SU-DHL-6 (cell line): ENCODE results near the gene TRIM61.

Source experiments
- EZH2phosphoT487 ChIP-seq: fragments of 200-600 bp; sonication (generic), shearing (Covaris generic); conservative IDR thresholded peaks from 2 replicates; pipeline ENCODE4 v1.6.1; 2018; ENCODE audit warnings: mild to moderate bottlenecking, antibody characterized with exemption, low read length, moderate library complexity, mixed read lengths
- TF ChIP-seq, protein P1 (sequence below): fragments of 200-600 bp; sonication (generic); IDR thresholded peaks from one replicate; pipeline ENCODE4 v1.5.1; 2017; ENCODE audit warnings: antibody characterized with exemption, mild to moderate bottlenecking, low read length, moderate library complexity; ENCODE audit not compliant: insufficient read depth, poor library complexity, severe bottlenecking

DNA sequence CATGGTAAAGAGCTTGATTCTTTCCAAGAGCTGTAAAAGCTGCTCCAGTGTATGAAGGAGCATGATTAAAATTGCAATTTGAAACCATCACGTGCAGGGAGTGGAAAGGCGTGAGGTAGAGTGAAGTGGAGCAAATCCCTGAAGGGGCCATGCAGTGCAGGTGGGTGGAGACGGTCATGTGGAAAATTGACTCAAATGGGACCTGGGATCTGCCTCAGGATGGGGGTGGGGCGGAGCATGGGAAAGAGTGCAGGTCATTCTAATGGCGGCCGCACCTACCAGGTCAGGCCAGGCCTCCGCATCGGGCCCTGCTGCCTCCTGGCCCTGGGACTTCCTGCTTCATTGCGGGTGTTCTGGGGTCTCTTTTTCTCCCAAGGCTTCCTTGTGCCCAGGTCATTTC lies 29.0 kb upstream of the TRIM61 start:
- TF ChIP-seq, protein P1, sequence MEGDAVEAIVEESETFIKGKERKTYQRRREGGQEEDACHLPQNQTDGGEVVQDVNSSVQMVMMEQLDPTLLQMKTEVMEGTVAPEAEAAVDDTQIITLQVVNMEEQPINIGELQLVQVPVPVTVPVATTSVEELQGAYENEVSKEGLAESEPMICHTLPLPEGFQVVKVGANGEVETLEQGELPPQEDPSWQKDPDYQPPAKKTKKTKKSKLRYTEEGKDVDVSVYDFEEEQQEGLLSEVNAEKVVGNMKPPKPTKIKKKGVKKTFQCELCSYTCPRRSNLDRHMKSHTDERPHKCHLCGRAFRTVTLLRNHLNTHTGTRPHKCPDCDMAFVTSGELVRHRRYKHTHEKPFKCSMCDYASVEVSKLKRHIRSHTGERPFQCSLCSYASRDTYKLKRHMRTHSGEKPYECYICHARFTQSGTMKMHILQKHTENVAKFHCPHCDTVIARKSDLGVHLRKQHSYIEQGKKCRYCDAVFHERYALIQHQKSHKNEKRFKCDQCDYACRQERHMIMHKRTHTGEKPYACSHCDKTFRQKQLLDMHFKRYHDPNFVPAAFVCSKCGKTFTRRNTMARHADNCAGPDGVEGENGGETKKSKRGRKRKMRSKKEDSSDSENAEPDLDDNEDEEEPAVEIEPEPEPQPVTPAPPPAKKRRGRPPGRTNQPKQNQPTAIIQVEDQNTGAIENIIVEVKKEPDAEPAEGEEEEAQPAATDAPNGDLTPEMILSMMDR: no peak
- no peak for TF ChIP-seq EZH2phosphoT487
